Measurements from ENCODE around the gene ALDH3A2.

DNA sequence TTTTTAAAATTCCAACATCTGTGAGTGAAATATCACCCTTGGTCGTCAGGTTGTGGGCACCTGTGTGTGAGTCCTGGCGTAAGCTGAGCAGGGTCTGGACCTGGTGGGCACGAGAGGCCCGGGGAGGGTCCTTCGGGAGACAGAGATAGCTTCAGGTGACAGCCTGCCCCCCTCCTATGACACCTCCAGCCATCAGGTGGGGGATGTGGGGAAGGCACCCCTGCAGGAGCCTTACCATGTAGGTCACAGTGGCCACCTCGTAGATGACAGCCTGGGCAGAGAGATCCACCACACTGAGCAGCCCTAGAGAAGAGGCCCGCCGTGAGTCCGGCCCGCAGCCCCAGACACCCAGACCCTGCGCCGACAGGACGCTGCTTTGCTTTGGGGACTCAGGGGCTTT is 56.6 kb downstream of the ALDH3A2 start:
- TF ChIP-seq, protein P1, sequence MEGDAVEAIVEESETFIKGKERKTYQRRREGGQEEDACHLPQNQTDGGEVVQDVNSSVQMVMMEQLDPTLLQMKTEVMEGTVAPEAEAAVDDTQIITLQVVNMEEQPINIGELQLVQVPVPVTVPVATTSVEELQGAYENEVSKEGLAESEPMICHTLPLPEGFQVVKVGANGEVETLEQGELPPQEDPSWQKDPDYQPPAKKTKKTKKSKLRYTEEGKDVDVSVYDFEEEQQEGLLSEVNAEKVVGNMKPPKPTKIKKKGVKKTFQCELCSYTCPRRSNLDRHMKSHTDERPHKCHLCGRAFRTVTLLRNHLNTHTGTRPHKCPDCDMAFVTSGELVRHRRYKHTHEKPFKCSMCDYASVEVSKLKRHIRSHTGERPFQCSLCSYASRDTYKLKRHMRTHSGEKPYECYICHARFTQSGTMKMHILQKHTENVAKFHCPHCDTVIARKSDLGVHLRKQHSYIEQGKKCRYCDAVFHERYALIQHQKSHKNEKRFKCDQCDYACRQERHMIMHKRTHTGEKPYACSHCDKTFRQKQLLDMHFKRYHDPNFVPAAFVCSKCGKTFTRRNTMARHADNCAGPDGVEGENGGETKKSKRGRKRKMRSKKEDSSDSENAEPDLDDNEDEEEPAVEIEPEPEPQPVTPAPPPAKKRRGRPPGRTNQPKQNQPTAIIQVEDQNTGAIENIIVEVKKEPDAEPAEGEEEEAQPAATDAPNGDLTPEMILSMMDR (IDR thresholded peaks at IDR 0.05; ENCODE audit: low read depth, low read length, missing input control): no peak
- TF ChIP-seq, protein P2, sequence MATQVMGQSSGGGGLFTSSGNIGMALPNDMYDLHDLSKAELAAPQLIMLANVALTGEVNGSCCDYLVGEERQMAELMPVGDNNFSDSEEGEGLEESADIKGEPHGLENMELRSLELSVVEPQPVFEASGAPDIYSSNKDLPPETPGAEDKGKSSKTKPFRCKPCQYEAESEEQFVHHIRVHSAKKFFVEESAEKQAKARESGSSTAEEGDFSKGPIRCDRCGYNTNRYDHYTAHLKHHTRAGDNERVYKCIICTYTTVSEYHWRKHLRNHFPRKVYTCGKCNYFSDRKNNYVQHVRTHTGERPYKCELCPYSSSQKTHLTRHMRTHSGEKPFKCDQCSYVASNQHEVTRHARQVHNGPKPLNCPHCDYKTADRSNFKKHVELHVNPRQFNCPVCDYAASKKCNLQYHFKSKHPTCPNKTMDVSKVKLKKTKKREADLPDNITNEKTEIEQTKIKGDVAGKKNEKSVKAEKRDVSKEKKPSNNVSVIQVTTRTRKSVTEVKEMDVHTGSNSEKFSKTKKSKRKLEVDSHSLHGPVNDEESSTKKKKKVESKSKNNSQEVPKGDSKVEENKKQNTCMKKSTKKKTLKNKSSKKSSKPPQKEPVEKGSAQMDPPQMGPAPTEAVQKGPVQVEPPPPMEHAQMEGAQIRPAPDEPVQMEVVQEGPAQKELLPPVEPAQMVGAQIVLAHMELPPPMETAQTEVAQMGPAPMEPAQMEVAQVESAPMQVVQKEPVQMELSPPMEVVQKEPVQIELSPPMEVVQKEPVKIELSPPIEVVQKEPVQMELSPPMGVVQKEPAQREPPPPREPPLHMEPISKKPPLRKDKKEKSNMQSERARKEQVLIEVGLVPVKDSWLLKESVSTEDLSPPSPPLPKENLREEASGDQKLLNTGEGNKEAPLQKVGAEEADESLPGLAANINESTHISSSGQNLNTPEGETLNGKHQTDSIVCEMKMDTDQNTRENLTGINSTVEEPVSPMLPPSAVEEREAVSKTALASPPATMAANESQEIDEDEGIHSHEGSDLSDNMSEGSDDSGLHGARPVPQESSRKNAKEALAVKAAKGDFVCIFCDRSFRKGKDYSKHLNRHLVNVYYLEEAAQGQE (IDR thresholded peaks at IDR 0.05): no peak

Data from liver (tissue), 2 donors.